ENCODE results near the gene ATXN7. TPM values are rescaled to one million over a fixed set of nuclear protein-coding genes. Genes with fewer than 3 reads are reported as not detected.

The ATXN7 gene
- total and polyA plus RNA-seq, 2 of the 13 experiments (the other 11 are each of a cell fraction or from before 2014, with no cell fraction given): 13.8 to 20.0 TPM

- 100% methylated on average over 2 of the region's 2 CpGs for WGBS (ENCODE audit: low lambda C conversion rate)
- no peak overlapping the region for H3K4me2 ChIP-seq (ENCODE audit: low read depth, low read length)
- in situ Hi-C loops (cut with HindIII; ENCODE audit: extremely low pct_ligation_motif_present, low pct_unique_long_range_greater_than_20kb) (no loop called here), intact Hi-C loops (cut with micrococcal nuclease; ENCODE audit: unreplicated experiment) (no loop called here)
- no peak overlapping the region for H2AFZ ChIP-seq (ENCODE audit: low read length)
- CTCF ChIA-PET (ENCODE audit: low intra/inter-chr PET ratio, low total read pairs): no interaction called here
- H3K9ac ChIP-seq (ENCODE audit: insufficient read depth, low read depth, low read length): no peak overlapping the region
- H3K79me2 ChIP-seq (ENCODE audit: insufficient read depth, low read length): no peaks in the 10 kb centered on the region
- DNase-seq (ENCODE audit: low spot score) (no peak), ATAC-seq (no peak), FAIRE-seq (no peak)
- H3K4me1 ChIP-seq (ENCODE audit: insufficient read depth, low read length): peaks cover 19% of the 10 kb centered on the region
- H3K36me3 ChIP-seq (replicated peaks in 1 of 2; ENCODE audit: control insufficient read depth in 1 of 2, insufficient read depth in 2 of 2, low read length in 2 of 2): peaks cover 24 to 85% of the 10 kb centered on the region in 2 experiments
- POLR2A ChIA-PET: no interaction called here
- H3K4me3 ChIP-seq (replicated peaks in 1 of 3; ENCODE audit: insufficient read depth in 1 of 3, low read depth in 2 of 3, low read length in 3 of 3): no peak overlapping the region
- H3K9me3 ChIP-seq (ENCODE audit: low read length): no peaks in the 10 kb centered on the region
- H3K27ac ChIP-seq (ENCODE audit: extremely low read length, insufficient read depth, low read length): no peak overlapping the region
- H4K20me1 ChIP-seq (ENCODE audit: insufficient read depth, low read length): no peaks in the 10 kb centered on the region
- no TSS peak for BruUV-seq (replicated peaks)
- no peak for TF ChIP-seq ZNF430 (CRISPR knock-in tag; IDR thresholded peaks at IDR 0.05)
- TF ChIP-seq CAMTA2 (CRISPR knock-in tag; IDR thresholded peaks at IDR 0.05; ENCODE audit: borderline replicate concordance): no peak
- TF ChIP-seq, protein P1, sequence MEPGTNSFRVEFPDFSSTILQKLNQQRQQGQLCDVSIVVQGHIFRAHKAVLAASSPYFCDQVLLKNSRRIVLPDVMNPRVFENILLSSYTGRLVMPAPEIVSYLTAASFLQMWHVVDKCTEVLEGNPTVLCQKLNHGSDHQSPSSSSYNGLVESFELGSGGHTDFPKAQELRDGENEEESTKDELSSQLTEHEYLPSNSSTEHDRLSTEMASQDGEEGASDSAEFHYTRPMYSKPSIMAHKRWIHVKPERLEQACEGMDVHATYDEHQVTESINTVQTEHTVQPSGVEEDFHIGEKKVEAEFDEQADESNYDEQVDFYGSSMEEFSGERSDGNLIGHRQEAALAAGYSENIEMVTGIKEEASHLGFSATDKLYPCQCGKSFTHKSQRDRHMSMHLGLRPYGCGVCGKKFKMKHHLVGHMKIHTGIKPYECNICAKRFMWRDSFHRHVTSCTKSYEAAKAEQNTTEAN (CRISPR knock-in tag; conservative IDR thresholded peaks at IDR 0.05): no peak
- TF ChIP-seq PRMT3 (CRISPR knock-in tag; IDR thresholded peaks at IDR 0.05; ENCODE audit: borderline replicate concordance, low read depth): no peak
- no peak for TF ChIP-seq ZZZ3 (CRISPR knock-in tag; IDR thresholded peaks at IDR 0.05; ENCODE audit: borderline replicate concordance)
- TF ChIP-seq HOMEZ (CRISPR knock-in tag; IDR thresholded peaks at IDR 0.05; ENCODE audit: low read depth): no peak
- no peak for TF ChIP-seq U2AF1 (optimal IDR thresholded peaks at IDR 0.05; ENCODE audit: low read depth, low read length)
- TF ChIP-seq ZSCAN21 (CRISPR knock-in tag; IDR thresholded peaks at IDR 0.05; ENCODE audit: borderline replicate concordance): no peak
- TF ChIP-seq ZNF317 (CRISPR knock-in tag; IDR thresholded peaks at IDR 0.05): no peak
- no peak for TF ChIP-seq ZGPAT (CRISPR knock-in tag; IDR thresholded peaks at IDR 0.05)
- no peak for TF ChIP-seq LRRFIP1 (CRISPR knock-in tag; conservative IDR thresholded peaks at IDR 0.05)
- no peak for TF ChIP-seq TBP (CRISPR knock-in tag; IDR thresholded peaks at IDR 0.05)
- TF ChIP-seq MAX (IDR thresholded peaks at IDR 0.05): no peak
- TF ChIP-seq ZNF691 (CRISPR knock-in tag; IDR thresholded peaks at IDR 0.05; ENCODE audit: borderline replicate concordance, low read depth): no peak
- TF ChIP-seq ZNF777 (CRISPR knock-in tag; IDR thresholded peaks at IDR 0.05): no peak
- no peak for TF ChIP-seq PPARG (CRISPR knock-in tag; conservative IDR thresholded peaks at IDR 0.05)
- TF ChIP-seq SP4 (CRISPR knock-in tag; IDR thresholded peaks at IDR 0.05): no peak
- no peak for TF ChIP-seq YY1 (IDR thresholded peaks at IDR 0.05; ENCODE audit: insufficient read depth, insufficient replicate concordance, low read depth, low read length)
- no peak for TF ChIP-seq NFYC (CRISPR knock-in tag; IDR thresholded peaks at IDR 0.05)
- H3K27me3 ChIP-seq (ENCODE audit: control insufficient read depth in 1 of 2, insufficient read depth in 2 of 2, low read length in 2 of 2): no peaks in the 10 kb centered on the region
Observed at GRCh38 chr3:63986831-63987230, 123.2 kb downstream of the ATXN7 start.

All from HepG2 (cell line).